PC-3 (cell line): ENCODE results near the gene TMED8. TPM values are rescaled to one million over a fixed set of nuclear protein-coding genes. Genes with fewer than 3 reads are reported as not detected.

Experiments used
- ATAC-seq: fragments of 200-7000 bp; cut with Tn5 transposase; 2 replicates; pipeline ENCODE4 v1.9.1; 2020; ENCODE audit warnings: mild to moderate bottlenecking, moderate library complexity
- BruUV-seq: library from RNA; stranded (reverse); fragments of 400-500 nt; replicated peaks from 2 replicates; lab custom pipeline; 2021; lab: Mats Ljungman, UMichigan
- CTCF ChIA-PET: fragments of 300-600 bp; sonication (Branson Sonifier 250); formaldehyde crosslinking; loops from one replicate; lab custom pipeline; 2022; ENCODE audit warnings: antibody characterized with exemption; lab: Charles Lee
- POLR2A ChIA-PET: fragments of 300-600 bp; sonication (Branson Sonifier 250); formaldehyde crosslinking; loops from one replicate; lab custom pipeline; 2022; ENCODE audit warnings: antibody characterized with exemption; ENCODE audit not compliant: unreplicated experiment; lab: Charles Lee
- DNase-seq: peaks from one replicate; pipeline ENCODE4 v3.0.0-alpha.2; 2015
- H2AFZ ChIP-seq: fragments of 300-600 bp; sonication (generic); 2 replicates; pipeline ENCODE4 v1.6.0; 2016; ENCODE audit warnings: antibody characterized with exemption, low read length
- H3F3A ChIP-seq: fragments of 300-600 bp; sonication (generic); one replicate; pipeline ENCODE4 v1.6.0; 2017; ENCODE audit warnings: antibody characterized with exemption, low read length, control low read depth, mild to moderate bottlenecking; ENCODE audit not compliant: unreplicated experiment
- H3K27ac ChIP-seq: fragments of 300-600 bp; sonication (generic); 2 replicates; pipeline ENCODE4 v1.5.1; 2016; ENCODE audit warnings: mild to moderate bottlenecking, low read length
- H3K27me3 ChIP-seq: fragments of 300-600 bp; sonication (generic); 2 replicates; pipeline ENCODE4 v1.6.1; 2016; ENCODE audit warnings: low read length, mixed read lengths
- H3K36me3 ChIP-seq: fragments of 300-600 bp; sonication (generic); 2 replicates; pipeline ENCODE4 v1.6.1; 2016; ENCODE audit warnings: low read depth, mixed run types, low read length, mixed read lengths
- H3K4me1 ChIP-seq: fragments of 300-600 bp; sonication (generic); 2 replicates; pipeline ENCODE4 v1.5.1; 2016; ENCODE audit warnings: low read length; ENCODE audit not compliant: insufficient read depth
- H3K4me2 ChIP-seq: fragments of 300-600 bp; sonication (generic); 2 replicates; pipeline ENCODE4 v1.6.0; 2016; ENCODE audit warnings: low read length
- H3K4me3 ChIP-seq: fragments of 300-600 bp; sonication (generic); 2 replicates; pipeline ENCODE4 v1.5.1; 2016; ENCODE audit warnings: mild to moderate bottlenecking, low read length, mixed read lengths
- H3K79me2 ChIP-seq: fragments of 300-600 bp; sonication (generic); 2 replicates; pipeline ENCODE4 v1.6.1; 2017; ENCODE audit warnings: low read length, mixed read lengths
- H3K9ac ChIP-seq: fragments of 300-600 bp; sonication (generic); 2 replicates; pipeline ENCODE4 v1.6.0; 2016; ENCODE audit warnings: mild to moderate bottlenecking, low read length
- H3K9me2 ChIP-seq: fragments of 300-600 bp; sonication (generic); replicated peaks from 2 replicates; pipeline ENCODE4 v1.6.1; 2016; ENCODE audit warnings: mixed run types, low read length, mixed read lengths
- H3K9me3 ChIP-seq: fragments of 300-600 bp; sonication (generic); 2 replicates; pipeline ENCODE4 v1.6.1; 2016; ENCODE audit warnings: low read length, mixed read lengths
- H4K20me1 ChIP-seq: fragments of 300-600 bp; sonication (generic); 2 replicates; pipeline ENCODE4 v1.6.1; 2016; ENCODE audit warnings: low read length, mixed read lengths
- EZH2 ChIP-seq: fragments of 300-600 bp; sonication (generic); IDR thresholded peaks from one replicate; pipeline ENCODE4 v1.6.1; 2017; ENCODE audit warnings: antibody characterized with exemption, mild to moderate bottlenecking, low read length; ENCODE audit not compliant: unreplicated experiment
- EZH2phosphoT487 ChIP-seq: fragments of 300-600 bp; sonication (generic); IDR thresholded peaks from 2 replicates; pipeline ENCODE4 v1.6.1; 2018; ENCODE audit warnings: mild to moderate bottlenecking, antibody characterized with exemption, low read length, borderline replicate concordance
- intact Hi-C: fragments of 100-400 bp; cut with micrococcal nuclease; formaldehyde crosslinking; loops from 2 replicates; pipeline ENCODE4 v1.9.0; 2023
- total RNA-seq: library from RNA; depleted of rRNA; stranded (reverse); fragments of >200 nt; gene quantifications from 2 replicates; pipeline ENCODE4 v1.2.3, GENCODE V29; 2014
- TF ChIP-seq, protein P1 (sequence below): fragments of 300-600 bp; sonication (generic); conservative IDR thresholded peaks from 2 replicates; pipeline ENCODE4 v1.5.1; 2017; ENCODE audit warnings: antibody characterized with exemption, low read depth, mild to moderate bottlenecking, low read length

TMED8 gene
- total RNA-seq, 1 experiment from 2014 or later = 16.8 TPM

DNA sequence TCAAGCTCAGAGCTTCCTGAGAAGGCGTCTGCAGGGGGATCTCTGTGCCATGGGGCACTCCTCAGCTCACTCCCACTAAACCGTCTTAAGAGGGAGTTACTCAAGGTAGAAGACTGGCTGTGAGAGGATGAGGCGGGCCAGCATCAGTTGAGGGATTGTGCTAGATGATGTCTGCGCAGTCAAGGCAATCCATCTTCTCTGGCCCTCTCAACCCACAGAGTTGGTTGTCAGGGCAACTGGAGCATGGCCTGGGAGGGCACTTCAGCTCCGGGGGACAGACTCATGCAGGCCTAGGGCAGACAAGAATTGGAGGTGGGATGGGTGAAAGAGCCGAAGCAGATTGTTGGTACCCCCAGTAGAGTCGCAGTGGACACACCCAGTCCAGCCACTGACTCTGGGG is 47.0 kb downstream of the TMED8 start:
- H3K9me2 ChIP-seq = no peaks in the 10 kb centered on the region
- BruUV-seq = no TSS peak
- ATAC-seq (no peak), DNase-seq (no peak)
- H3K4me1 ChIP-seq = no peaks in the 10 kb centered on the region
- TF ChIP-seq, protein P1, sequence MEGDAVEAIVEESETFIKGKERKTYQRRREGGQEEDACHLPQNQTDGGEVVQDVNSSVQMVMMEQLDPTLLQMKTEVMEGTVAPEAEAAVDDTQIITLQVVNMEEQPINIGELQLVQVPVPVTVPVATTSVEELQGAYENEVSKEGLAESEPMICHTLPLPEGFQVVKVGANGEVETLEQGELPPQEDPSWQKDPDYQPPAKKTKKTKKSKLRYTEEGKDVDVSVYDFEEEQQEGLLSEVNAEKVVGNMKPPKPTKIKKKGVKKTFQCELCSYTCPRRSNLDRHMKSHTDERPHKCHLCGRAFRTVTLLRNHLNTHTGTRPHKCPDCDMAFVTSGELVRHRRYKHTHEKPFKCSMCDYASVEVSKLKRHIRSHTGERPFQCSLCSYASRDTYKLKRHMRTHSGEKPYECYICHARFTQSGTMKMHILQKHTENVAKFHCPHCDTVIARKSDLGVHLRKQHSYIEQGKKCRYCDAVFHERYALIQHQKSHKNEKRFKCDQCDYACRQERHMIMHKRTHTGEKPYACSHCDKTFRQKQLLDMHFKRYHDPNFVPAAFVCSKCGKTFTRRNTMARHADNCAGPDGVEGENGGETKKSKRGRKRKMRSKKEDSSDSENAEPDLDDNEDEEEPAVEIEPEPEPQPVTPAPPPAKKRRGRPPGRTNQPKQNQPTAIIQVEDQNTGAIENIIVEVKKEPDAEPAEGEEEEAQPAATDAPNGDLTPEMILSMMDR = no peak
- TF ChIP-seq EZH2 (no peak), EZH2phosphoT487 (no peak)
- ChIA-PET CTCF (interaction anchor here (0.6 kb wide), 1 partner anchor 178 kb away, joined by 5 read pairs; no protein-coding TSS in a partner anchor), POLR2A (no interaction called here)
- no peak overlapping the region for H3K27ac ChIP-seq
- intact Hi-C loops = no loop called here
- H2AFZ ChIP-seq = no peak overlapping the region
- no peaks in the 10 kb centered on the region for H3K9me3 ChIP-seq
- no peak overlapping the region for H3K4me3 ChIP-seq
- no peak overlapping the region for H3K4me2 ChIP-seq
- no peaks in the 10 kb centered on the region for H3K36me3 ChIP-seq
- no peaks in the 10 kb centered on the region for H3K79me2 ChIP-seq
- no peaks in the 10 kb centered on the region for H3F3A ChIP-seq
- H3K27me3 ChIP-seq = no peaks in the 10 kb centered on the region
- H3K9ac ChIP-seq = no peak overlapping the region
- H4K20me1 ChIP-seq = no peaks in the 10 kb centered on the region

DNA sequence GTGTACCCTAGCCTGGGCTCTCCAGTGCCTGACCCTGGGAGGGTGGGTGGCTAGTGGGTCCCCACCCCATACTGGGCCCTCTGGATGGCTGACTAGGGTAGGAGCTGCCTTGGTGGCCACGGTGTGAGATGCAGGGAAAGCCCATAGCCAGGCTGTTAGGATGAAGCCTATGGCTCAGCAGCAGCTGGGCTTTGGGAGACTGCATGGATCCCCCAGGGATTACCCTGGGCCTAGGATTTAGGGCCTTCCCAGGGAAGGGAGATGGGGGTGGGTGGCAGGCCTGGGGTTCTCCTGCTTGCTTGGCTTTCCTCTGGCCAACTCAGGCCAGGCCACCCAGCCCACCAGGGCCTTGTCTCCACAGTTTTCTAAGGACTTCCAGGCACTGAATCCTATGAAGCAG is 49.8 kb downstream of the TMED8 start:
- ChIA-PET CTCF (no interaction called here), POLR2A (no interaction called here)
- Histone ChIP-seq H4K20me1 (no peaks in the 10 kb centered on the region), H3K4me2 (no peak overlapping the region), H3K9me2 (no peaks in the 10 kb centered on the region), H3F3A (no peaks in the 10 kb centered on the region), H3K9me3 (no peaks in the 10 kb centered on the region), H3K27me3 (no peaks in the 10 kb centered on the region), H3K4me3 (no peak overlapping the region), H2AFZ (no peak overlapping the region), H3K79me2 (0 out of 2 replicates have a peak, but pooled peaks cover 5% of the 10 kb centered on the region), H3K27ac (no peak overlapping the region), H3K4me1 (peaks cover 4% of the 10 kb centered on the region), H3K36me3 (no peaks in the 10 kb centered on the region), H3K9ac (no peak overlapping the region)
- intact Hi-C loops = no loop called here
- BruUV-seq = no TSS peak
- ATAC-seq = no peak
- DNase-seq = no peak
- TF ChIP-seq, protein P1 = no peak
- TF ChIP-seq EZH2phosphoT487 = no peak
- no peak for TF ChIP-seq EZH2

DNA sequence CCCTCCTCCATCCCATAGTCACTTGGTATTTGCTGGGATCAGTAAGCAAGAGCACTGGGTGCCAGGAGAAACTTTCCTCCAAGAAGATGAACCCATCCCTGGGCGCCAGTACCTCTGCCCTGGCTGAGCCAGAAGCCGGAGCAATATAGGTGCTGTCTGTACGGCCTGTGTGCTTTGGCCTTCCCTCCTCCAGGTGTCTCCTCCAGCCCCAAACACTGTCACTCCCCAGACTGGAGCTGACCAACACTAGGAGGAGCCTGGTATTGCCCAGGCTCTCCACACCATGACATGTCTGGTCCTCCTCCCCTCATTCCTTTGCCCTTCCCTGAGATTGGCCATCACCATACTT is 51.2 kb downstream of the TMED8 start:
- Histone ChIP-seq H3K36me3 (no peaks in the 10 kb centered on the region), H3K9me2 (no peaks in the 10 kb centered on the region), H3F3A (no peaks in the 10 kb centered on the region), H3K79me2 (0 out of 2 replicates have a peak, but pooled peaks cover 7% of the 10 kb centered on the region), H3K4me3 (no peak overlapping the region), H3K9ac (no peak overlapping the region), H3K27me3 (no peaks in the 10 kb centered on the region), H3K9me3 (no peaks in the 10 kb centered on the region), H2AFZ (no peak overlapping the region), H4K20me1 (no peaks in the 10 kb centered on the region), H3K27ac (no peak overlapping the region), H3K4me2 (no peak overlapping the region), H3K4me1 (peaks cover 8% of the 10 kb centered on the region)
- no peak for TF ChIP-seq EZH2
- TF ChIP-seq EZH2phosphoT487 = no peak
- TF ChIP-seq, protein P1 = no peak
- no peak for ATAC-seq
- CTCF ChIA-PET = interaction anchor here (1.0 kb wide), 1 partner anchor 22 kb away, joined by 3 read pairs; no protein-coding TSS in a partner anchor
- POLR2A ChIA-PET = interaction anchor here (0.6 kb wide), 1 partner anchor 22 kb away, joined by 7 read pairs; no protein-coding TSS in a partner anchor
- BruUV-seq = no TSS peak
- DNase-seq = no peak
- intact Hi-C loops = no loop called here
